ENCODE results near the gene GPHA2. TPM values are rescaled to one million over a fixed set of nuclear protein-coding genes. Genes with fewer than 3 reads are reported as not detected.

GPHA2 gene
- total and polyA plus RNA-seq, 12 donors: 0.67 TPM; not detected in 11

GRCh38 chr11:64893194-64894069 lies 42.3 kb downstream of the GPHA2 start:
- 70 to 87% (median 74%) methylated on average over 9 to 25 of the region's 25 CpGs for WGBS, 4 donors
- Histone ChIP-seq H3K4me1 (replicated peaks in 1 of 2) (peaks cover 0 to 6% of the 10 kb centered on the region in 2 donors), H3K36me3 (replicated peaks in 1 of 2) (peaks cover 0 to 25% of the 10 kb centered on the region in 2 donors), H3K9me3 (replicated peaks in 1 of 3) (no peaks in the 10 kb centered on the region), H3K4me3 (no peak overlapping the region), H3K27me3 (no peaks in the 10 kb centered on the region), H3K27ac (no peak overlapping the region)
- intact Hi-C loops (cut with DNase I): loop anchor here (5.0 kb wide), 1 partner anchor 46 kb away; no protein-coding TSS in a partner anchor
- TF ChIP-seq POLR2A (IDR thresholded peaks at IDR 0.05): no peak
- peak in 1 of 6 experiments; percentile 10 for TF ChIP-seq CTCF (IDR thresholded peaks at IDR 0.05)
- DNase-seq: no peak

GRCh38 chr11:64892838-64893193 lies 42.9 kb downstream of the GPHA2 start:
- Histone ChIP-seq H3K4me3 (no peak overlapping the region), H3K27ac (no peak overlapping the region), H3K27me3 (no peaks in the 10 kb centered on the region), H3K4me1 (replicated peaks in 1 of 2) (peaks cover 0 to 10% of the 10 kb centered on the region in 2 donors), H3K9me3 (replicated peaks in 1 of 3) (no peaks in the 10 kb centered on the region), H3K36me3 (replicated peaks in 1 of 2) (peaks cover 0 to 18% of the 10 kb centered on the region in 2 donors)
- no peak for DNase-seq
- WGBS, 4 donors: 86 to 88% (median 86%) methylated on average over 8 to 10 of the region's 10 CpGs; no CpG with 5 or more reads in 1 of the 4 donors
- intact Hi-C loops (cut with DNase I): loop anchor here (5.0 kb wide), 1 partner anchor 46 kb away; no protein-coding TSS in a partner anchor
- TF ChIP-seq CTCF (IDR thresholded peaks at IDR 0.05): no peak
- no peak for TF ChIP-seq POLR2A (IDR thresholded peaks at IDR 0.05)

- Histone ChIP-seq H3K27me3 (no peaks in the 10 kb centered on the region), H3K4me1 (replicated peaks in 1 of 2) (peaks cover 0 to 10% of the 10 kb centered on the region in 2 donors), H3K9me3 (replicated peaks in 1 of 3) (no peaks in the 10 kb centered on the region), H3K36me3 (replicated peaks in 1 of 2) (peaks cover 0 to 14% of the 10 kb centered on the region in 2 donors), H3K27ac (no peak overlapping the region), H3K4me3 (no peak overlapping the region)
- DNase-seq: no peak
- 59 to 74% (median 70%) methylated on average over 8 to 11 of the region's 11 CpGs for WGBS, 4 donors
- TF ChIP-seq CTCF (IDR thresholded peaks at IDR 0.05): no peak
- TF ChIP-seq POLR2A (IDR thresholded peaks at IDR 0.05): no peak
- intact Hi-C loops (cut with DNase I): loop anchor here (5.0 kb wide), 1 partner anchor 45 kb away; no protein-coding TSS in a partner anchor
These were observed 43.3 kb downstream of the GPHA2 start for GRCh38 chr11:64892411-64892831.

GRCh38 chr11:64891880-64892279 lies 43.8 kb downstream of the GPHA2 start:
- TF ChIP-seq CTCF (IDR thresholded peaks at IDR 0.05) (no peak), POLR2A (IDR thresholded peaks at IDR 0.05) (no peak)
- Histone ChIP-seq H3K4me3 (no peak overlapping the region), H3K27ac (no peak overlapping the region), H3K36me3 (replicated peaks in 1 of 2) (peaks cover 0 to 9% of the 10 kb centered on the region in 2 donors), H3K9me3 (replicated peaks in 1 of 3) (no peaks in the 10 kb centered on the region), H3K4me1 (replicated peaks in 1 of 2) (peaks cover 0 to 10% of the 10 kb centered on the region in 2 donors), H3K27me3 (no peaks in the 10 kb centered on the region)
- 77 to 86% (median 85%) methylated on average over 5 of the region's 5 CpGs for WGBS, 4 donors
- intact Hi-C loops (cut with DNase I): loop anchor here (5.0 kb wide), 1 partner anchor 45 kb away; no protein-coding TSS in a partner anchor
- DNase-seq: no peak
